Fibroblast of villous mesenchyme (primary cell): ENCODE measurements around the gene TCEA3. TPM values are rescaled to one million over a fixed set of nuclear protein-coding genes. Genes with fewer than 3 reads are reported as not detected.

Experiments
- DNase-seq: peaks from one replicate; pipeline ENCODE4 v3.0.0-alpha.2; 2010; ENCODE audit warnings: low read depth
- H3K4me3 ChIP-seq: 2 replicates; pipeline ENCODE4 v1.5.1; 2011; ENCODE audit warnings: low read depth, mild to moderate bottlenecking, low read length
- total RNA-seq: library from RNA; depleted of rRNA; stranded (reverse); fragments of >200 nt; gene quantifications from 2 replicates; pipeline ENCODE4 v1.2.3, GENCODE V29; 2012
- TF ChIP-seq, protein P1 (sequence below): IDR thresholded peaks from 2 replicates; pipeline ENCODE4 v1.5.1; 2012; ENCODE audit warnings: low read depth, mild to moderate bottlenecking, low read length; ENCODE audit not compliant: insufficient read depth

TCEA3 gene
- total RNA-seq, 1 donor, result 8.6 TPM

DNA sequence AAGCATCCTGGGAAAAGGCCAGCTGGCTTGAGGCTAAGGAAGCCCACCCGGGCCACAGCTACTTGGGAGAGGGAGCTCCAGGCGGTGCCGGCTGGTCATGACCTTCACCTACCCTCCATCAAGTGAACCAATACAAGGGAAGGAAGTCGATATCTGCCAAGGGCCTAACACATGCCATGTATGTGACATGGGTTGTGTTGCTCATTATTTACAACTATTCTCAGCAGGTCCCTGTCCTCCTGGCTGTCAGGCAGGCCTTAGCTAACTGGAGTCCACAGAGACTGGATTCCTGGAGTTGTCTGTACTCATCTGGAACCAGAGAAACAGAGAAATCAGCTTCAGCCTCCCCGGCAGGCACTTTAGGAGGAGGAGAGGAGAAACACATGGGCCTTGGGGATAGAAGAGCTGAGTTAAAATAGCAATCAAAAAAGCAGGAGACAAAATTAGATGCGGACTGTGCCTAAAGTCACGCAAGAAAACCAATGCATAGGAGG lies 15.7 kb downstream of the TCEA3 start:
- DNase-seq, result no peak
- H3K4me3 ChIP-seq, result no peak overlapping the region
- TF ChIP-seq, protein P1, sequence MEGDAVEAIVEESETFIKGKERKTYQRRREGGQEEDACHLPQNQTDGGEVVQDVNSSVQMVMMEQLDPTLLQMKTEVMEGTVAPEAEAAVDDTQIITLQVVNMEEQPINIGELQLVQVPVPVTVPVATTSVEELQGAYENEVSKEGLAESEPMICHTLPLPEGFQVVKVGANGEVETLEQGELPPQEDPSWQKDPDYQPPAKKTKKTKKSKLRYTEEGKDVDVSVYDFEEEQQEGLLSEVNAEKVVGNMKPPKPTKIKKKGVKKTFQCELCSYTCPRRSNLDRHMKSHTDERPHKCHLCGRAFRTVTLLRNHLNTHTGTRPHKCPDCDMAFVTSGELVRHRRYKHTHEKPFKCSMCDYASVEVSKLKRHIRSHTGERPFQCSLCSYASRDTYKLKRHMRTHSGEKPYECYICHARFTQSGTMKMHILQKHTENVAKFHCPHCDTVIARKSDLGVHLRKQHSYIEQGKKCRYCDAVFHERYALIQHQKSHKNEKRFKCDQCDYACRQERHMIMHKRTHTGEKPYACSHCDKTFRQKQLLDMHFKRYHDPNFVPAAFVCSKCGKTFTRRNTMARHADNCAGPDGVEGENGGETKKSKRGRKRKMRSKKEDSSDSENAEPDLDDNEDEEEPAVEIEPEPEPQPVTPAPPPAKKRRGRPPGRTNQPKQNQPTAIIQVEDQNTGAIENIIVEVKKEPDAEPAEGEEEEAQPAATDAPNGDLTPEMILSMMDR, result no peak

DNA sequence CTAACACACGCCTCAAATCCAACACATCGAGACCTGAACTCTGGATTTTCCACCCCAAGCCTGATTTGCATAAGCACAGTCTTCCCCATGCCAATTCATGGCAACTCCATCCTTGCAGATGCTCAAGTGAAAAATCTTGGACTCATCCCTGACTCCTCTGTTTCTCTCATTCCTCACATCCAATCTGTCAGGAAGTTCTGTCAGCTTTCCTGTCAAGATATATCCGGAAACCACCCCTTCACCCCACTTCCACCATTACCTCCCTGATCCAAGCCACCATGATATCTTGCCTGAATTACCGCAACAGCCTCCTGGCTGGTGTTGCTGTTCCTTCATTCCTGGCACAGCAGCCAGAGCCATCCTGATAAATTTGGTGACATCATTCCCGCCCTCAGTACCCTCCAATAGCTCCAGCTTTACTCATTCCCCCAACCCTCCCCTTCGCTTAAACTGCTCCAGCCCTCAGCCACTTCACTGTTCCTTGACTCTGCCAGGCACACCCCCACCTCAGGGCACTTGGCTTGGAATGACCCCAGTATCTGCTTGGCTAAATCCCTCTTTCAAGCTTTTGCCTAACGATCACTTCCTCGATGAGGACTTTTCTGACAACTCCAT lies 17.4 kb downstream of the TCEA3 start:
- no peak overlapping the region for H3K4me3 ChIP-seq
- TF ChIP-seq, protein P1, result no peak
- no peak for DNase-seq

DNA sequence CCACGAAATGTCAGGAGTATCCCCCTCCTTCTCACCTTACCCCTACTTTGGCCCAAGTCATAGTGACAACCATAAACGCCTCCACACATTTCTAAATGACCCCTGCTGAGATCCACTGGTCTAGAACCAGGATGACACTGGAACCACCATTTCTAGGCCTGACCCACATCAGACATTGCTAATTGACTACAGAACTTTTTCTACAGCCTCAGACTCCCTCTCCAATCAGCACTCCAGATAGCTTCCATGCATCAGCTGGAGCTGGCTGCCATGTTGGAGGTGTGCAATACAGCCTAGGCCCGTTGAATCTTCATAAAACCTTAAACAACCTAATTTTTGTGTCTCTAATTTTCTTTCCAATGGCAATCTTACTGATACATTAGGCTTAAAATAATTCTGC lies 18.6 kb downstream of the TCEA3 start:
- H3K4me3 ChIP-seq, result no peak overlapping the region
- TF ChIP-seq, protein P1, result no peak

DNA sequence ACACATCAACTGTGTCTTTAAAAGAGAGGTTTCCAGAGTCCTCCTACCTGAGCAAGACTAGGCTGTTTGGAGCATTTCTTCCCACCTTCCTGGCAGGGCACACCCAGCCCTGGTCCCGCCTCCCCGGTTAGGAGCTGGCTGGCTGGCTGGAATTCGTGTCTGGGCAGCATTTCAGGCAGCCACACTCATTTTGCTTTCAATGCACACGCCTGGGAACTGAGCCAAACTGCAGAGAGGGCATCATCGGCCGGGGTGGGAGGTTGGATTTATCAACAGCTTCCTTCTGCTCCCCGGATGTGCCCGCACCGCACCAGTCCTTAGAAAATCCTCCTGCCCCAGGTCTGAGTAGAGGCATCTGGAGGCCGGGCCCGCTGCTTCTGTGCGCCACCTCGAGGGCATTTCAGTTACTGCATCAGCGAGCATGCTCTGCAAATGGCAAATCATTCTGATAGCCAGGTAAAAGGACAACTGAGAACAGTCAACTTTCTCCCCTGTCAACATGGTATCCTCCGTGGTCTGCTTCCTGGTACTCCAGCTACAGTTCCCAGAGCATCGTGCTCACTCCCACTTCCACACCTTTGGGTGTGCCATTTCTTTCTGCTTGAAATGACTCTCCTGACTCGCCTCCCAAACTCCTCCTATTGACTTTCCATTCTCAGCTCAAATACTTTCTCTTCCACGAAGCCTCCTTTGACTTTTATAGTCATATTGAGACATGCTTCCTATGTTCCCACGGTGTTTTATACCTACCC lies 20.6 kb downstream of the TCEA3 start:
- DNase-seq, result peak; percentile 96
- TF ChIP-seq, protein P1, result peak; percentile 95
- no peak overlapping the region for H3K4me3 ChIP-seq

More for the DNA sequence above, 18.6 kb downstream of the TCEA3 start:
- DNase-seq, result no peak

DNA sequence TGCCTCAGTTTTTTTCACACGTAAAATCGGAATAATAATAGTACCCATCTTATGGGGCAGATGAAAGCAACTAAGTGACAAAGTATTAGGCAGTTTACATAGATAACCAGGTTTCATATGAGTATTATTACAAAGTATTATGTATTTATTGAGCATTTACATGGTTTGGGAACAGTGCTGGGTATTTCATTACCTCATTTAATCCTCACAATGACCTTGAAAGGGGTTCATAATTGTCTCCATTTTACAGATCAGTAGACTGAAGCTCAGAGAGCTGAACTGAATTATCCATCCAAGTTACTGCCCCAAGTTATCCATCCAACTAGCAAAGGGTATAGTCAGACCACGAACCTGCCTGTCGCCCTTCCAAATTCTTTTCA lies 21.2 kb downstream of the TCEA3 start:
- no peak overlapping the region for H3K4me3 ChIP-seq
- TF ChIP-seq, protein P1, result no peak
- DNase-seq, result no peak

DNA sequence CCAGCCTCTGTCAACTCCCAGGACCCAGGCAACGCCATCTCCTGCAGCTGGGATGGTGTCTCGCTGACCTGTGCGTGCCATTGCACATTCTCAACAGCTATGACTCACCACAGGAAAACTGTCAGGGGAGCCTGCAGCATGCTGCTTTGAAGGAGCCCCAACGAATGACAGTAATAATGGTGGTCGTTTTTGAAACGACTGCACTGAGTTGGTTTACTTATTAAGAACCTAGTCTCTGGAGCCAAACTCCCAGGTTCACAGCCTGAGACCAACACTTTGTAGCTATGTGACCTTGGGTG lies 21.6 kb downstream of the TCEA3 start:
- peak; percentile 76 for DNase-seq
- TF ChIP-seq, protein P1, result no peak

More for the DNA sequence above, 21.6 kb downstream of the TCEA3 start:
- H3K4me3 ChIP-seq, result no peak overlapping the region
